ENCODE results near the gene SIRT7. TPM values are rescaled to one million over a fixed set of nuclear protein-coding genes. Genes with fewer than 3 reads are reported as not detected.

Gene SIRT7
- total RNA-seq, 3 donors from 2014 or later (not counting 1 experiment from before 2014, with no cell fraction given): 75.8 to 102 (median 94.9) TPM

- Mint-ChIP-seq H3K27me3 (ENCODE audit: low read depth in 2 of 2) (no peaks in the 10 kb centered on the region), H3K27ac (peak overlapping the region in 1 of 2 donors; percentile 71), H3K36me3 (no peaks in the 10 kb centered on the region), H3K9me3 (no peaks in the 10 kb centered on the region), H3K4me1 (peaks cover 15 to 35% of the 10 kb centered on the region in 2 donors), H3K4me3 (peak overlapping the region; percentile 72)
- Histone ChIP-seq H3K27ac (ENCODE audit: low read length) (peak overlapping the region; percentile 48), H3K36me3 (ENCODE audit: control insufficient read depth, insufficient read depth, low read length) (peaks cover 57% of the 10 kb centered on the region), H3K4me3 (ENCODE audit: low read length) (no peak overlapping the region), H3K9me3 (ENCODE audit: control insufficient read depth, insufficient read depth, low read length) (no peaks in the 10 kb centered on the region), H3K4me1 (ENCODE audit: control insufficient read depth, insufficient read depth, low read length) (peaks cover 31% of the 10 kb centered on the region), H3K27me3 (ENCODE audit: control insufficient read depth, insufficient read depth, low read length) (no peaks in the 10 kb centered on the region)
- 85% methylated on average over 19 of the region's 19 CpGs for WGBS (ENCODE audit: insufficient coverage)
- no peak for TF ChIP-seq CTCF (IDR thresholded peaks at IDR 0.05)
- no peak for DNase-seq
- intact Hi-C loops (cut with micrococcal nuclease): no loop called here
- no peak for ATAC-seq
These were observed 6.0 kb downstream of the SIRT7 start for GRCh38 chr17:81911969-81912368.

- TF ChIP-seq CTCF (IDR thresholded peaks at IDR 0.05): no peak
- peaks cover 25% of the 10 kb centered on the region for H3K4me1 ChIP-seq (ENCODE audit: control insufficient read depth, insufficient read depth, low read length)
- H3K27me3 ChIP-seq (ENCODE audit: control insufficient read depth, insufficient read depth, low read length): no peaks in the 10 kb centered on the region
- intact Hi-C loops (cut with micrococcal nuclease): no loop called here
- 4% methylated on average over 84 of the region's 84 CpGs for WGBS (ENCODE audit: insufficient coverage)
- peaks cover 60% of the 10 kb centered on the region for H3K36me3 ChIP-seq (ENCODE audit: control insufficient read depth, insufficient read depth, low read length)
- H3K9me3 ChIP-seq (ENCODE audit: control insufficient read depth, insufficient read depth, low read length): no peaks in the 10 kb centered on the region
- ATAC-seq: peak; percentile 92 to 97 (median 93)
- no peaks in the 10 kb centered on the region for H3K27me3 Mint-ChIP-seq (ENCODE audit: low read depth in 2 of 2)
- no peaks in the 10 kb centered on the region for H3K36me3 Mint-ChIP-seq
- peak within 1 kb of the TSS; percentile 48 for H3K27ac ChIP-seq (ENCODE audit: low read length)
- peak within 1 kb of the TSS; percentile 89 for H3K4me3 Mint-ChIP-seq
- H3K9me3 Mint-ChIP-seq: no peaks in the 10 kb centered on the region
- DNase-seq: peak; percentile 83 to 96
- H3K27ac Mint-ChIP-seq: peak within 1 kb of the TSS in 1 of 2 donors; percentile 71
- H3K4me1 Mint-ChIP-seq: peaks cover 11 to 30% of the 10 kb centered on the region in 2 donors
- peak within 1 kb of the TSS; percentile 51 for H3K4me3 ChIP-seq (ENCODE audit: low read length)
These were observed 6.6 kb downstream of the SIRT7 start, which contains the start of gene PCYT2 for GRCh38 chr17:81911277-81911961. TSS of gene PCYT2 (minus strand) at chr17:81911399. CDS start at chr17:81911355, 44 bp downstream.

- peaks cover 7 to 25% of the 10 kb centered on the region in 2 donors for H3K4me1 Mint-ChIP-seq
- under 1% methylated on average over 55 of the region's 55 CpGs for WGBS (ENCODE audit: insufficient coverage)
- Histone ChIP-seq H3K9me3 (ENCODE audit: control insufficient read depth, insufficient read depth, low read length) (no peaks in the 10 kb centered on the region), H3K27me3 (ENCODE audit: control insufficient read depth, insufficient read depth, low read length) (no peaks in the 10 kb centered on the region), H3K4me3 (ENCODE audit: low read length) (peak overlapping the region; percentile 51), H3K4me1 (ENCODE audit: control insufficient read depth, insufficient read depth, low read length) (peaks cover 22% of the 10 kb centered on the region), H3K27ac (ENCODE audit: low read length) (no peak overlapping the region), H3K36me3 (ENCODE audit: control insufficient read depth, insufficient read depth, low read length) (peaks cover 60% of the 10 kb centered on the region)
- no peak for DNase-seq
- ATAC-seq: peak in 1 of 3 donors; percentile 48
- H3K36me3 Mint-ChIP-seq: no peaks in the 10 kb centered on the region
- H3K4me3 Mint-ChIP-seq: peak overlapping the region; percentile 89
- no peaks in the 10 kb centered on the region for H3K27me3 Mint-ChIP-seq (ENCODE audit: low read depth in 2 of 2)
- H3K27ac Mint-ChIP-seq: peak overlapping the region in 1 of 2 donors; percentile 24
- no peak for TF ChIP-seq CTCF (IDR thresholded peaks at IDR 0.05)
- no peaks in the 10 kb centered on the region for H3K9me3 Mint-ChIP-seq
- intact Hi-C loops (cut with micrococcal nuclease): no loop called here
These were observed 7.1 kb downstream of the SIRT7 start for GRCh38 chr17:81910840-81911276.
